Stimulated activated CD8-positive, alpha-beta memory T cell treated with anti-CD3 and anti-CD28 coated beads, Interleukin-4, amount 100 ng/mL, for 4 hours (primary cell): Measurements from ENCODE around the gene C11orf91.
"Not testable (repeated sequence)": the region's sequence is repeated elsewhere in the genome, so short reads cannot be mapped to it uniquely, and the experiment has no call there.

Experiments used
- DNase-seq, 2 donors: peaks; one replicate each; pipeline ENCODE4 v3.0.0-alpha.2; 2020; ENCODE audit warnings: low read depth in 2 of 2, low spot score in 1 of 2

The C11orf91 gene

GRCh38 chr11:33696931-33697638, 3.5 kb downstream of the C11orf91 start:
- DNase-seq: no peak

DNA sequence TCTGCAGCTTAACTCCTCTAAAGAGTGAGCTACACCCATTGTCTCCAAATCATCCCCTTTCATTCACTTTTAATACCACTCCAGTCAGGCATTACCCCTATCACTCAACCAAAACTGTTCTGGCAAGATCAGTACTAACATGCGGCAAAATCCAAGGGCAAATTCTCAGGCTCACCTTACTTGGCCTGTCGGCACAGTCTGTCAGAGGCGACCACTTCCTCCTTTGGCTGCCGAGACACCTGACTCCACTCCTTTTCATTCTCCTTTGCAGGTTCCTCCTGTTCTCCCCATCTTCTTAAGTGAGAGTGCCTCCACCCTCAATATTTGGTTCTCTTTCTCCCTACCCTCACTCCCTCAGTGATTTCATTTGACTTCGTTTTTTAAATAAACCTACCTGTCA, 4.2 kb downstream of the C11orf91 start:
- DNase-seq: no peak

DNA sequence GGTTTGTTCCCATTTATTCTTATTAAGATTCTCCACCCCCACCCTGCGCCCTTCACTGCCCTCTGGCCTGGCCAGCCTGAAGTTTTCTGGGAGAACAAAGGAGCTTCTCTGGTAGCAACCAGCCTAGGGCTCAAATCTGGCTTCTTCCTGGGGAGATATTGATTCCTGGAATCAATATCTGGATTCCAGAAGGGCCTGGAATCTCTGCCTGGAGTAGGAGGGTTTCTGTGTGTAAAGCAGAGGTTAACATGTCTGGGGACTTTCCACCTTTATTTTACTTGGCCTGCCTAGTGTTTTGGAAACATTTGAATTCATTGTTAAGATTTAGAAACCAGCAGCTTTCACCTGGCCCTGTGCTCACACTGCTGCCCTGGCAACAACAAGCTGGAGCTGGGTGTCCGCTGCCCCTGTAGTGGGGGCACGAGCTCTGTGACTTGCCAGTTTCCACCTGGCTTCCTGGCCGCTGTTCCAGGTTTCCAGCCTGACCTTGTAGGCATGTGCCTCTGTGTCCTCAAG, 5.5 kb downstream of the C11orf91 start:
- DNase-seq: no peak

- no peak for DNase-seq
Measured at GRCh38 chr11:33694346-33695050, 6.1 kb downstream of the C11orf91 start.

GRCh38 chr11:33692541-33692940, 8.1 kb downstream of the C11orf91 start:
- DNase-seq: no peak

DNA sequence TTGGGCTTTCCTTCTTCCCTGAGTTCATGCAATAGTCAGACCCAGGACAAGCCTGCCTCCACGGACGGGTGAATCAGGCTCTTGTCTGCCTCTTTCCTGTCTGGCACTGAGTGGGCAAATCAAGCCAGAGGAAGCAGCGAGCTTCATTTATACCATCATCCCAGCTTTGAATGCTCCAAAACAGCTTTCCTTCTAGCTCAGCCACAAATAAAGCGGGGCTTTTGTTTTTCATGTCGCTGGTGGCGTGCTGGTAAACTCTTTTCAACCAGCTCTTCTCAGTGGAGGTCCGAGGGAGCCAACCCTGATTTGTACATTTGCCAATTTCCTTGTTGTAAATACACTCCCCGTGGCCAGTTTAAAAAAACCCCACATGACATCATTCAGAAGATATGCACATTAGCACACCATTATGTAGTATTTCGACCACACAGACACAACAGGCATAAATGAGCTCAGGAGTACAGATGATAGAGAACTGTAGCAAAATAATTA, 8.6 kb downstream of the C11orf91 start:
- no peak for DNase-seq

GRCh38 chr11:33691066-33691864, 9.4 kb downstream of the C11orf91 start:
- DNase-seq: no peak

GRCh38 chr11:33690290-33691065, 10.1 kb downstream of the C11orf91 start:
- DNase-seq: no peak

DNA sequence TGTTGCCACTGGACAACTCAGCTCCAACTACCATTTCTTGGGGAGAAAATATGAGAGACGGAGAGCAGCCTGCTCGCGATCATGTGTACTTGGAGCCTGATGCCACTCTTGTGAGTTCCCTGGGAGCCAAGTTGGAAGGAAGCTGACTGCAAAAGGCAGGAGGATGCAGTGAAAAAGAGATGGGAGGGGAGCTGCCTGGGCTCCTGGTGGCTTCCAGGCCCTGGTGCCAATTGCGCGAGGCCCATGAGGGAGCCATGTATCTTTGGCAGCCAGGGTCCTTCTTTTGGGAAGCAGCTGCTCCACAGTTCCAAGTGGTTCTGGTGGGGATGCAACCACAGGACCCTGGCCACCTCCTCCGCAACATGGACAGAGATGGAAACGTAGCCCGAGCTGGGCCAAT, 11.1 kb downstream of the C11orf91 start:
- no peak for DNase-seq

DNA sequence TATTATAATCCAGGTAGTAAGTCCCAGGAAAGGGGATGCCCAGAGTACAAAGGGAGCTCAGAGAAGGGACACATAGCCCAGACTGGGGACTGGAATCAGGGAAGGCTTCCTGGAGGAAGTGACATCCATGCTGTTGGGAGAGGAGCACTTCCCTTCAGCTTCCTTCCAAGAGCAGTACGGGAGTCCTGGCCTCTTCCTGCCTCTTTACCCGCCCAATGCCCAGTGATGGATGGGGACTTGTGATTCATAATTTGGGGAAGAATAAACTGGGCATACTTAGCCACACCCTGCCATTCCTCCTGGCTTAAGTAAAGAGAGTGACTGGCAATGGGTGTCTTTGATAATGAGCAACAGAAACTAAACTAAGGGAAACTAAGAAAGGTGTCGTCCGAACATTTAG, 11.5 kb downstream of the C11orf91 start:
- DNase-seq: no peak

DNA sequence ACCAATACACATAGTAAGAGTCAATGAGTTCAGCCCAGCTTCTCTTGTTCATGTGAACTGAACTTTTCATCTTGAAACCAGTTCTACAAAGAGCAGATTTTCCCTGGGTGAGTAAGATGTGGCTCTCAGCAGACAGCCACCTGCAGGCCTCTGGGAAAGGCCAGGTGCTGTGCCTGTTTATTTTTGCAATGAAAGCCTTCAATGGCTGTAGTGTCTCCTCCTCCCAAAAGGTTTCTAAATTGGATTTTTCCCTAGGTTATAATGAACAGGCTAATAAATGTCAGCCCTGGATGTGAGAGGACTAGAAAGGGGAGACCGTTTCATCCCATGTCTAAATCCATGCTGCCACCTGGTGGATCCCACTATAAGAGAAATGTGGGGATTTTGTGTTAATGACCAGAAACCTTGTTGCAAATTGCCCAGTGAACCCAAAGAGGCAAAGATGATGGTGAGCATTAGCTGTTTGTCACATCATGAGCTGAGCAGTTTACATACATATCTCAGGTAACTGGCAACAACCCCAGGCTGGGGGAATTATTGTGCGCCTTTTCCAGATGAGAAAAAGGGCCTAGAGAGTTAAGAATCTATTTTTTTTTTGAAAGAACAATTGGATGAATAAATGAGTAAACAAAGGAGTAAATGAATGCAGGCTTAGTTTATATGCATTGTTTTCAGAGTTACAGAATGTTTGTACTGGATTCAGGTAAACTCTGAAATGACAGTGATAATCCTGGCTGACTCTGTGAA, 12.7 kb downstream of the C11orf91 start:
- no peak for DNase-seq

DNA sequence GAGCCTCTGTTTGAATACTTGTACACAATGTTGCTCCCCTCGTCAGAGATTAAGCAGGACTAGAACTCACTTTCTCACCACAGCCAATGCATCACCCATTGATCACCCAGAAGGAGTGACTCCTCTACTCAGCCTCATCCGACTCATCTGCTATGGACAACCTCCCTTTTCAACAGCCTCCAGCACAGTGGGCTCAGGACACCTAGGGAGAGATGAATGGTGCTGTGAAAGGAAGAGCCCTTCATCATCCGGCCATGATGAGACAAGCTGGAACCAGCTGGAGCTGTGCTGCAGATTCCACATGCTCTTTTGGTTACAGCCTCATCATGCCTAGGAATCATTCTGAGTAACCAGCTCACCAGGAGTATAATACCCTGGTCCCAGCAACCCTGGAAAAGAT, 15.5 kb downstream of the C11orf91 start:
- no peak for DNase-seq

DNA sequence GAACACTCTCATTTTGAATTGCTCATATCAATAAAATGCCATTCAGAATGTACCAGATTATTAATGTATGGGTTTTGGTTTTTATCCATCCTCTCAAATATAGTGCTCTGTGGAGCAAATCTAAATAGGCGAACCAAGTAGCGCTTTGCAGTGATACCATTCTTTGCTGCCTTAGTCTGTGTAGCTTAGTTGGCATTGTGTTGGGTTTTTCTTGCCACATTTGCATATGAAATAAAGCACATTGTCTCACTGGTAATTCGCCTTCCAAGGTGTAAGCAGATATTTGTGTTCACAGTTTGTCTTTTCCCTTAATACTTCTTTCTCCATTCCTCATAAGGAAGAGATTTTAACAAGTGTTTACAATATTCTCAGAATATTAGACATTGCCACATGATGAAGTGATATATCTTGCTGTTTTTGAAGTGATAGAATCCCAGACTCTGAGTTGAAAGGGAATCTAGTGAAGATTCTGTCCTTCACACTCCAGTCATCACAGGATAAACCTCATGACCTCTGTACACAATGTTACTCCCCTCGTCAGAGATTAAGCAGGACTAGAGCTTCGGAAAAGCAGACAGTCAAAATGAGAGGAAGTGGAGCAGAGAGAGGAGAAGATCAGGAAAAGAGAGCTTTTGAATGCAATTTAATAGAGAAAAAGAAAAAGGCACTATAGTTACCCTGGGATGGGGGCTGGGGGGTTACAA, 16.5 kb downstream of the C11orf91 start:
- no peak for DNase-seq

- DNase-seq: no peak
Measured at GRCh38 chr11:33682446-33682845, 18.2 kb downstream of the C11orf91 start.

GRCh38 chr11:33682019-33682418, 18.6 kb downstream of the C11orf91 start:
- DNase-seq: no peak

DNA sequence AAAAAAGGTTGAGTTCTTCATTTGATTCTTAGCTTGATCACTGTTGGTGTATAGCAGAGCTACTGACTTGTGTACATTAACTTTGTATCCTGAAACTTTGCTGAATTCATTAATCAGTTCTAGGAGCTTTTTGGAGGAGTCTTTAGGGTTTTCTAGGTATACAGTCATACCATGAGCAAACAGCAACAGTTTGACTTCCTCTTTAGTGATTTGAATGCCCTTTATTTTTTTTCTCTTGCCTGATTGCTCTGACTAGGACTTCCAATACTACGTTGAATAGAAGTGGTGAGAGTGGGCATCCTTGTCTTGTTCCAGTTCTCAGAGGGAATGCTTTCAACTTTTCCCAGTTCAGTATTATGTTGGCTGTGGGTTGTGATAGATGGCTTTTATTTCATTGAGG, 22.0 kb downstream of the C11orf91 start:
- not testable (repeated sequence) for DNase-seq

DNA sequence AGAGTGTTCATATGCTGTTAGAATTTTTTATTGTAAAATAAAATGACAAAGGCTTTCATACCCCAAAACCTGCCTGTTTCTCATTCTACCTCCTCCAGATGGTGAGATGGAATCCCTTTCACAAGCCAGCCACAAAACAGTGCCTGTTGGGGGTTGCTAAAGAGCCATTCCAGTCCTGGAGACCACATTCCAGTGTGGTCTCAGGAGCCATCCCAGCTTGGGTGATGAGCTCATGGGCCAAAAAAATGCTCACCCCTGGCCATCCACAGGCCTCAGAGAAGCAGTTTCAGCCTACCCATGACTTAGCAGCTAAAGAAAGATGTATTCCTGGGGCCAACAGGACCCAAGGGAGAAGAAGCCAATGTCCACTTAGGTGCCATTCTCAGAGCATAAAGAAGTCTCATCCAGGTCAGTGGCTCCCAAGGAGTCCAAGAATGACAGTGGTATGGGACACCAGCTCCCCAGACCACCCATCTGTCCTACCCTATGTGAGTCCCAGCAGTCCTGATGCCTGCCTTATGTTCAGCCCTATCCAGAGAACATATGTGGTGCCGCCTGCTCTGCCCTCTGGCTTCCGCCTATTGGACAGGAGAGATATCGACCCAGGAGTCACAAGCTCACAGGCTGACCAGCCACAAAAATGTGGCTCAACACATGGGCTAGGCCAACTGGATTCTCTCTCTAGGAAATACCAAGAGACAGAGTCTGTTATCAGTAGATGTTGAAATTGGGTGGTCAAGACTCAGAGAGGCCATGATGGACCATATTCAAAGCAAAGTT, 26.4 kb downstream of the C11orf91 start:
- no peak for DNase-seq

- no peak for DNase-seq
Measured at GRCh38 chr11:33672273-33672672, 28.4 kb downstream of the C11orf91 start.
